NCI-H526 (cell line): ENCODE measurements around the gene R3HDM2.
"Not testable (repeated sequence)": the region's sequence is repeated elsewhere in the genome, so short reads cannot be mapped to it uniquely, and the experiment has no call there.

Experiments
- DNase-seq, 2 experiments: peaks; one replicate each; lab custom pipeline; 2025; lab: John Stamatoyannopoulos, UW

The R3HDM2 gene

GRCh38 chr12:57377103-57377840 lies 53.6 kb downstream of the R3HDM2 start:
- DNase-seq: no peak

- DNase-seq: no peak
Observed at GRCh38 chr12:57372233-57372632, 58.6 kb downstream of the R3HDM2 start.

- no peak for DNase-seq
Observed at GRCh38 chr12:57370696-57371095, 60.1 kb downstream of the R3HDM2 start.

- DNase-seq: no peak
Observed at GRCh38 chr12:57370072-57370471, 60.8 kb downstream of the R3HDM2 start.

GRCh38 chr12:57369202-57369601 lies 61.6 kb downstream of the R3HDM2 start:
- DNase-seq: no peak

- no peak for DNase-seq
Observed at GRCh38 chr12:57368349-57369095, 62.3 kb downstream of the R3HDM2 start.

GRCh38 chr12:57367121-57367520 lies 63.7 kb downstream of the R3HDM2 start:
- no peak for DNase-seq

- DNase-seq: no peak
Observed at GRCh38 chr12:57366315-57366714, 64.5 kb downstream of the R3HDM2 start.

GRCh38 chr12:57364156-57364555 lies 66.7 kb downstream of the R3HDM2 start:
- DNase-seq: not testable (repeated sequence)

- no peak for DNase-seq
Observed at GRCh38 chr12:57360468-57360867, 70.4 kb downstream of the R3HDM2 start.

GRCh38 chr12:57358646-57359045 lies 72.2 kb downstream of the R3HDM2 start:
- no peak for DNase-seq

GRCh38 chr12:57355734-57356133 lies 75.1 kb downstream of the R3HDM2 start:
- DNase-seq: no peak

GRCh38 chr12:57352166-57352565 lies 78.7 kb downstream of the R3HDM2 start:
- no peak for DNase-seq

- DNase-seq: no peak
Observed at GRCh38 chr12:57347284-57347683, 83.6 kb downstream of the R3HDM2 start.

- no peak for DNase-seq
Observed at GRCh38 chr12:57343703-57344378, 87.0 kb downstream of the R3HDM2 start.

- no peak for DNase-seq
Observed at GRCh38 chr12:57342207-57342691, 88.6 kb downstream of the R3HDM2 start.

- DNase-seq: no peak
Observed at GRCh38 chr12:57341275-57341990, 89.4 kb downstream of the R3HDM2 start.

- DNase-seq: no peak
Observed at GRCh38 chr12:57340104-57340503, 90.7 kb downstream of the R3HDM2 start.

GRCh38 chr12:57336299-57336698 lies 94.5 kb downstream of the R3HDM2 start:
- DNase-seq: not testable (repeated sequence)

GRCh38 chr12:57334219-57334618 lies 96.6 kb downstream of the R3HDM2 start:
- no peak for DNase-seq

- DNase-seq: no peak
Observed at GRCh38 chr12:57332646-57333312, 98.1 kb downstream of the R3HDM2 start.
